ENCODE results near the gene KPNA4. TPM values are rescaled to one million over a fixed set of nuclear protein-coding genes. Genes with fewer than 3 reads are reported as not detected.

The KPNA4 gene
- total and polyA plus RNA-seq, 9 donors, result 33.6 to 68.4 (median 59.3) TPM

- WGBS (ENCODE audit: insufficient coverage), result no CpG with 5 or more reads among the region's 2 CpGs
- Histone ChIP-seq H3K4me3 (ENCODE audit: low read length) (no peak overlapping the region), H3K36me3 (ENCODE audit: control insufficient read depth, insufficient read depth, low read length) (no peaks in the 10 kb centered on the region), H3K9me3 (replicated peaks; ENCODE audit: control insufficient read depth, low read depth, low read length) (peaks cover 2% of the 10 kb centered on the region), H3K27me3 (ENCODE audit: control insufficient read depth, insufficient read depth, low read length) (no peaks in the 10 kb centered on the region), H3K27ac (ENCODE audit: low read length) (no peak overlapping the region), H3K4me1 (ENCODE audit: control insufficient read depth, insufficient read depth, low read length) (no peaks in the 10 kb centered on the region)
- DNase-seq, result no peak
Observed at GRCh38 chr3:160557571-160557970, 7.8 kb downstream of the KPNA4 start.

- peaks cover 5% of the 10 kb centered on the region for H3K9me3 ChIP-seq (replicated peaks; ENCODE audit: control insufficient read depth, low read depth, low read length)
- H3K4me1 ChIP-seq (ENCODE audit: control insufficient read depth, insufficient read depth, low read length), result no peaks in the 10 kb centered on the region
- WGBS (ENCODE audit: insufficient coverage), result 80% methylated on average over 1 of the region's 2 CpGs
- no peak overlapping the region for H3K4me3 ChIP-seq (ENCODE audit: low read length)
- H3K27me3 ChIP-seq (ENCODE audit: control insufficient read depth, insufficient read depth, low read length), result no peaks in the 10 kb centered on the region
- no peak overlapping the region for H3K27ac ChIP-seq (ENCODE audit: low read length)
- H3K36me3 ChIP-seq (ENCODE audit: control insufficient read depth, insufficient read depth, low read length), result no peaks in the 10 kb centered on the region
- peak; percentile 4 for DNase-seq
Observed at GRCh38 chr3:160556141-160556540, 9.2 kb downstream of the KPNA4 start.

DNA sequence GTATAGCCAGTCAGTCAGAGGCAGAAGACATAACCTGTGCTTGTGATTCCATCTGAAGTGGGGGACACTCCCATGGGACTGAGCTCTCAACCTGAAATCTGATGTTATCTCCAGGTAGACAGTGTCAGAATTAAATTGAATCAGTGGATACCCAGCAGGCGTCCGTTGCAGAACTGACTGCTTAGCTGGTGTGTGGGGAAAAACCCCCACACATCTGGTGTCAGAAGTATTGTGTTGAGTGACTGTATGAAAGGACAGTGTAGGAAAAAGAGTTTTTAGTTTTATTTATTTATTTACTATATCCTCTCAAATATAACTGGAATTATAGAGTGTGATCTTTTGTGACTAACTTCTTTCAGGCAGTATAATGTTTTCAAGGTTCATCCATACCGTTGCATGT lies 10.4 kb downstream of the KPNA4 start:
- Histone ChIP-seq H3K4me1 (ENCODE audit: control insufficient read depth, insufficient read depth, low read length) (no peaks in the 10 kb centered on the region), H3K27ac (ENCODE audit: low read length) (no peak overlapping the region), H3K4me3 (ENCODE audit: low read length) (no peak overlapping the region), H3K9me3 (replicated peaks; ENCODE audit: control insufficient read depth, low read depth, low read length) (peaks cover 13% of the 10 kb centered on the region), H3K36me3 (ENCODE audit: control insufficient read depth, insufficient read depth, low read length) (no peaks in the 10 kb centered on the region), H3K27me3 (ENCODE audit: control insufficient read depth, insufficient read depth, low read length) (no peaks in the 10 kb centered on the region)
- DNase-seq, result no peak
- WGBS (ENCODE audit: insufficient coverage), result no CpG with 5 or more reads among the region's 3 CpGs

DNA sequence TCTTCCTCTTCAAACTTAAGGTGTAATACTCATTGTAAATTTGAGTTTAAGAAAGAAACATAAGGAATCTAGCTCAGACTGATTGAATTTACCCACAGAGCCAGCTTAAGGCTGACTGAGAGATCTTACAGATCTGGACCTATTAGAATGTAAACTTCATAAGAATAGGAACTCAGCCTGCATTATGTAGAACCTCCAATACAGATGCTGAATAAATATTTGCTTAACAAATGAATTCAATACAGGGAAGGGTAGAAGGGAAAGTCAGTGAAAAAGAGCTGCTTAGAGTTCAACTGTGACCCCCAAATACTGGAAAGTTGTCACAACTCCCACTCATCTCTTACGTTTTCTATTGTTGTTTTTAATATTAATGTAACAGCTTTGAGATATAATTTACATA lies 11.5 kb downstream of the KPNA4 start:
- no CpG with 5 or more reads among the region's 1 CpG for WGBS (ENCODE audit: insufficient coverage)

GRCh38 chr3:160546727-160547126 lies 18.6 kb downstream of the KPNA4 start:
- Histone ChIP-seq H3K27ac (ENCODE audit: low read length) (no peak overlapping the region), H3K9me3 (replicated peaks; ENCODE audit: control insufficient read depth, low read depth, low read length) (peaks cover 18% of the 10 kb centered on the region), H3K4me3 (ENCODE audit: low read length) (no peak overlapping the region), H3K4me1 (ENCODE audit: control insufficient read depth, insufficient read depth, low read length) (peaks cover 3% of the 10 kb centered on the region), H3K36me3 (ENCODE audit: control insufficient read depth, insufficient read depth, low read length) (no peaks in the 10 kb centered on the region), H3K27me3 (ENCODE audit: control insufficient read depth, insufficient read depth, low read length) (no peaks in the 10 kb centered on the region)
- DNase-seq, result no peak
- WGBS (ENCODE audit: insufficient coverage), result no CpG with 5 or more reads among the region's 4 CpGs

More for the DNA sequence above, 11.5 kb downstream of the KPNA4 start:
- no peaks in the 10 kb centered on the region for H3K4me1 ChIP-seq (ENCODE audit: control insufficient read depth, insufficient read depth, low read length)
- H3K4me3 ChIP-seq (ENCODE audit: low read length), result no peak overlapping the region
- DNase-seq, result no peak
- H3K36me3 ChIP-seq (ENCODE audit: control insufficient read depth, insufficient read depth, low read length), result no peaks in the 10 kb centered on the region
- H3K27me3 ChIP-seq (ENCODE audit: control insufficient read depth, insufficient read depth, low read length), result no peaks in the 10 kb centered on the region
- H3K27ac ChIP-seq (ENCODE audit: low read length), result no peak overlapping the region
- peaks cover 21% of the 10 kb centered on the region for H3K9me3 ChIP-seq (replicated peaks; ENCODE audit: control insufficient read depth, low read depth, low read length)

DNA sequence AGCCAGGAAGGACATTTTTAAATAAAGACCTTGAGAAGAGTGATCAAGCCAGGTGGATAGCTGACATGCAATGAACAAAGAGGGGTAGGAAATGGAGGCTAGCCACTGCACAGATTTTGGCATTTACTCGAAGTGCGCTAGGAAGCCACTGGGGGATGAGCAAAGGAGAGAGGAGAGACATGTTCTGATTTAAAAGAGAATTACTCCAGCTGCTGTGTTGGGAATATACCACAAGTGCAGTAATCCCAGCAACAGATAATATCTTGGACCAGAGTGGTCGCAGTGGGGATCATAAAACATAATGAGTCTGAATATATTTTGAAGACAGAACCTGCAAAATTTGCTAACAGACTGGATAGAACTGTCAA lies 19.9 kb downstream of the KPNA4 start:
- 16% methylated on average over 3 of the region's 3 CpGs for WGBS (ENCODE audit: insufficient coverage)
- peak; percentile 37 for DNase-seq
- Histone ChIP-seq H3K36me3 (ENCODE audit: control insufficient read depth, insufficient read depth, low read length) (no peaks in the 10 kb centered on the region), H3K27me3 (ENCODE audit: control insufficient read depth, insufficient read depth, low read length) (no peaks in the 10 kb centered on the region), H3K9me3 (replicated peaks; ENCODE audit: control insufficient read depth, low read depth, low read length) (peaks cover 13% of the 10 kb centered on the region), H3K4me1 (ENCODE audit: control insufficient read depth, insufficient read depth, low read length) (peaks cover 3% of the 10 kb centered on the region), H3K27ac (ENCODE audit: low read length) (peak overlapping the region; percentile 16), H3K4me3 (ENCODE audit: low read length) (no peak overlapping the region)

DNA sequence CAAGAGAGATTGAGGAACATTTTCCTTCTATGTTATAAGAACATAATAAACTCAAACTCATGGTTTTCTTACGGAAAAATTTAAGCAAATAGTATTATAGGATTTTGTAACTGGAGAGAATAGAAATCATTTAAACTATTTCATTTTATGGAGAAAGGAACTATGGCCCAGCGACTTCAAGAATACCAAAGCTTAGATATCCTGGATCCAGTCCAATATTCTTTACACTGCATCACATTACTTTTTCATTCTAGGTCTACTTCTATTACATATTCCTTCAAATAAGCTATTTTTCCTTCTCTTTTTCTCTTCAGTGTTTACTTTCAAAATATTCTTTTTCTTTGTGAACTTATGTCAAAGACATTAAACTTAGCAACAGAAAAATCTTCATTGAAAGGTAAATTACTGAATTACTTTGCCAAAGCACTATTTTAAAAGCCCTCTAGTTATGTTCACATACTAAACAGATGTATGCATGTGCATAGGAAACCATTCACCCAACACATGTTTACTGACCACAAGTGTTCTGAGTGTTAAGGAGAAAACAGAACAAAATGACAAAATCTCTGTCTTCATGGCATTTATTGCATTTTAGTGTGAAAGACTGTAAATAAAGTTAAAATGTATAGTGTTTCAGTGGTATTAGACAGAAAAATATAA lies 20.4 kb downstream of the KPNA4 start:
- no CpG with 5 or more reads among the region's 2 CpGs for WGBS (ENCODE audit: insufficient coverage)
- no peaks in the 10 kb centered on the region for H3K27me3 ChIP-seq (ENCODE audit: control insufficient read depth, insufficient read depth, low read length)
- peak; percentile 29 for DNase-seq
- H3K9me3 ChIP-seq (replicated peaks; ENCODE audit: control insufficient read depth, low read depth, low read length), result peaks cover 8% of the 10 kb centered on the region
- peaks cover 3% of the 10 kb centered on the region for H3K4me1 ChIP-seq (ENCODE audit: control insufficient read depth, insufficient read depth, low read length)
- H3K27ac ChIP-seq (ENCODE audit: low read length), result peak overlapping the region; percentile 16
- no peaks in the 10 kb centered on the region for H3K36me3 ChIP-seq (ENCODE audit: control insufficient read depth, insufficient read depth, low read length)
- H3K4me3 ChIP-seq (ENCODE audit: low read length), result no peak overlapping the region

GRCh38 chr3:160540551-160540950 lies 24.8 kb downstream of the KPNA4 start:
- no peaks in the 10 kb centered on the region for H3K9me3 ChIP-seq (replicated peaks; ENCODE audit: control insufficient read depth, low read depth, low read length)
- no peaks in the 10 kb centered on the region for H3K4me1 ChIP-seq (ENCODE audit: control insufficient read depth, insufficient read depth, low read length)
- H3K27me3 ChIP-seq (ENCODE audit: control insufficient read depth, insufficient read depth, low read length), result no peaks in the 10 kb centered on the region
- H3K4me3 ChIP-seq (ENCODE audit: low read length), result no peak overlapping the region
- no peaks in the 10 kb centered on the region for H3K36me3 ChIP-seq (ENCODE audit: control insufficient read depth, insufficient read depth, low read length)
- H3K27ac ChIP-seq (ENCODE audit: low read length), result no peak overlapping the region
- peak; percentile 7 for DNase-seq
- WGBS (ENCODE audit: insufficient coverage), result no CpG with 5 or more reads among the region's 2 CpGs

DNA sequence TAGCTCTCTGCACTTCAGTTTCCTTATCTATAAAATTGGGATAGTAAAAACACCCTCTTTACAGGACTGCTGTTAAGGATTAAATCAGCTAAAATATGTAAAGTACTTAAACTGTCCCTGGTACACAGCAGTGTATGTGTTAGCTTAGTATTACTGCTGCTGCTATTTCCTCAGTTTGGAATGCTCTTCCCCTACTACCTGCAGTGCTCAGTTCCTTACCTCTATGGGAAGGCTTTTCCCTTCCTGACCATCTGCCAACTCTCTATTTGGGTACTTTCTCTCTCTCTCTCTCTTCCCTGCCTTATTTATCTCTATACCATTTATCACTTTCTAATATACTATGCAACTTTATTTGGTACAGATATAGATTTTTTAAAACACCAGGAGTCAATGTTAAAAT lies 26.5 kb downstream of the KPNA4 start:
- Histone ChIP-seq H3K4me1 (ENCODE audit: control insufficient read depth, insufficient read depth, low read length) (no peaks in the 10 kb centered on the region), H3K9me3 (replicated peaks; ENCODE audit: control insufficient read depth, low read depth, low read length) (no peaks in the 10 kb centered on the region), H3K27ac (ENCODE audit: low read length) (no peak overlapping the region), H3K4me3 (ENCODE audit: low read length) (no peak overlapping the region), H3K27me3 (ENCODE audit: control insufficient read depth, insufficient read depth, low read length) (no peaks in the 10 kb centered on the region), H3K36me3 (ENCODE audit: control insufficient read depth, insufficient read depth, low read length) (peaks cover 4% of the 10 kb centered on the region)
- DNase-seq, result no peak

DNA sequence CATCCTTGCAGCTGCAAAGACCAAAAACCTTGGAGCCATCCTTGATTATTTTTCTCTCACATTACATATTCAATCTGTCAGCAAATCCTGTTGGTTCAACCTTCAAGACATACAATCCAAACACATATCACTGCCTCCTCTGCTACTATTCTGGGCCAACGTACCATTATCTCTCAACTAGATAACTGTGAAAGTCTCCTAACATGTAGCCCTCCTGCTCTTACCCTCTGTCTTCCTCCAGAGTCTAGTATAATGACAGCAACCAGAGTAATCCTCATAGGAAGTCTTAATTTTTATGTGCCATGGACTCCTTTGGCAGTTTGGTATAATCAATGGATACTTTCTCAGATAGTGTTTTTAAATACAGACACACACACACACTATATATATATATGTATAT lies 27.6 kb downstream of the KPNA4 start:
- Histone ChIP-seq H3K9me3 (replicated peaks; ENCODE audit: control insufficient read depth, low read depth, low read length) (no peaks in the 10 kb centered on the region), H3K36me3 (ENCODE audit: control insufficient read depth, insufficient read depth, low read length) (peaks cover 8% of the 10 kb centered on the region), H3K27ac (ENCODE audit: low read length) (no peak overlapping the region), H3K4me1 (ENCODE audit: control insufficient read depth, insufficient read depth, low read length) (no peaks in the 10 kb centered on the region), H3K4me3 (ENCODE audit: low read length) (no peak overlapping the region), H3K27me3 (ENCODE audit: control insufficient read depth, insufficient read depth, low read length) (no peaks in the 10 kb centered on the region)
- WGBS (ENCODE audit: insufficient coverage), result 83% methylated on average over 1 of the region's 1 CpG
- no peak for DNase-seq

- Histone ChIP-seq H3K4me3 (ENCODE audit: low read length) (no peak overlapping the region), H3K36me3 (ENCODE audit: control insufficient read depth, insufficient read depth, low read length) (peaks cover 19% of the 10 kb centered on the region), H3K27ac (ENCODE audit: low read length) (no peak overlapping the region), H3K27me3 (ENCODE audit: control insufficient read depth, insufficient read depth, low read length) (no peaks in the 10 kb centered on the region), H3K4me1 (ENCODE audit: control insufficient read depth, insufficient read depth, low read length) (no peaks in the 10 kb centered on the region), H3K9me3 (replicated peaks; ENCODE audit: control insufficient read depth, low read depth, low read length) (no peaks in the 10 kb centered on the region)
- DNase-seq, result no peak
Observed at GRCh38 chr3:160532371-160532770, 33.0 kb downstream of the KPNA4 start.

All from muscle of leg (tissue), 11 donors.